ENCODE results near the gene MAPT. TPM values are rescaled to one million over a fixed set of nuclear protein-coding genes. Genes with fewer than 3 reads are reported as not detected.

MAPT gene
- total RNA-seq, 1 donor from 2014 or later: 5.1 TPM

DNA sequence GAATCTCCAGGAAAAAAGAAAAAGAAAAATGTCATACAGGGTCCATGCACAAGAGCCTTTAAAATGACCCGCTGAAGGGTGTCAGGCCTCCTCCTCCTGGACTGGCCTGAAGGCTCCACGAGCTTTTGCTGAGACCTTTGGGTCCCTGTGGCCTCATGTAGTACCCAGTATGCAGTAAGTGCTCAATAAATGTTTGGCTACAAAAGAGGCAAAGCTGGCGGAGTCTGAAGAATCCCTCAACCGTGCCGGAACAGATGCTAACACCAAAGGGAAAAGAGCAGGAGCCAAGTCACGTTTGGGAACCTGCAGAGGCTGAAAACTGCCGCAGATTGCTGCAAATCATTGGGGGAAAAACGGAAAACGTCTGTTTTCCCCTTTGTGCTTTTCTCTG, 105.5 kb downstream of the MAPT start:
- no peaks in the 10 kb centered on the region for H3K9me3 ChIP-seq
- H3K36me3 ChIP-seq: no peaks in the 10 kb centered on the region
- intact Hi-C loops (cut with DNase I): loop anchor here (5.0 kb wide), 1 partner anchor 212 kb away; no protein-coding TSS in a partner anchor
- H3K27ac ChIP-seq: no peak overlapping the region
- TF ChIP-seq, protein P1, sequence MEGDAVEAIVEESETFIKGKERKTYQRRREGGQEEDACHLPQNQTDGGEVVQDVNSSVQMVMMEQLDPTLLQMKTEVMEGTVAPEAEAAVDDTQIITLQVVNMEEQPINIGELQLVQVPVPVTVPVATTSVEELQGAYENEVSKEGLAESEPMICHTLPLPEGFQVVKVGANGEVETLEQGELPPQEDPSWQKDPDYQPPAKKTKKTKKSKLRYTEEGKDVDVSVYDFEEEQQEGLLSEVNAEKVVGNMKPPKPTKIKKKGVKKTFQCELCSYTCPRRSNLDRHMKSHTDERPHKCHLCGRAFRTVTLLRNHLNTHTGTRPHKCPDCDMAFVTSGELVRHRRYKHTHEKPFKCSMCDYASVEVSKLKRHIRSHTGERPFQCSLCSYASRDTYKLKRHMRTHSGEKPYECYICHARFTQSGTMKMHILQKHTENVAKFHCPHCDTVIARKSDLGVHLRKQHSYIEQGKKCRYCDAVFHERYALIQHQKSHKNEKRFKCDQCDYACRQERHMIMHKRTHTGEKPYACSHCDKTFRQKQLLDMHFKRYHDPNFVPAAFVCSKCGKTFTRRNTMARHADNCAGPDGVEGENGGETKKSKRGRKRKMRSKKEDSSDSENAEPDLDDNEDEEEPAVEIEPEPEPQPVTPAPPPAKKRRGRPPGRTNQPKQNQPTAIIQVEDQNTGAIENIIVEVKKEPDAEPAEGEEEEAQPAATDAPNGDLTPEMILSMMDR (IDR thresholded peaks at IDR 0.05): no peak
- DNase-seq: no peak
- no peaks in the 10 kb centered on the region for H3K4me1 ChIP-seq
- ATAC-seq: no peak
- no peaks in the 10 kb centered on the region for H3K27me3 ChIP-seq
- H3K4me3 ChIP-seq: no peak overlapping the region

DNA sequence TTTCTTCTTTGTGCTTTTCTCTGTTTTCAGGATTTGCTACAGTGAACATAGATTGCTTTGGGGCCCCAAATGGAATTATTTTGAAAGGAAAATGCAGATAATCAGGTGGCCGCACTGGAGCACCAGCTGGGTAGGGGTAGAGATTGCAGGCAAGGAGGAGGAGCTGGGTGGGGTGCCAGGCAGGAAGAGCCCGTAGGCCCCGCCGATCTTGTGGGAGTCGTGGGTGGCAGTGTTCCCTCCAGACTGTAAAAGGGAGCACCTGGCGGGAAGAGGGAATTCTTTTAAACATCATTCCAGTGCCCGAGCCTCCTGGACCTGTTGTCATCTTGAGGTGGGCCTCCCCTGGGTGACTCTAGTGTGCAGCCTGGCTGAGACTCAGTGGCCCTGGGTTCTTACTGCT, 105.9 kb downstream of the MAPT start:
- intact Hi-C loops (cut with DNase I): loop anchor here (5.0 kb wide), 1 partner anchor 212 kb away; no protein-coding TSS in a partner anchor
- no peaks in the 10 kb centered on the region for H3K27me3 ChIP-seq
- H3K4me3 ChIP-seq: no peak overlapping the region
- DNase-seq: no peak
- TF ChIP-seq, protein P1 (IDR thresholded peaks at IDR 0.05): no peak
- no peaks in the 10 kb centered on the region for H3K9me3 ChIP-seq
- no peaks in the 10 kb centered on the region for H3K36me3 ChIP-seq
- H3K4me1 ChIP-seq: no peaks in the 10 kb centered on the region
- H3K27ac ChIP-seq: no peak overlapping the region
- ATAC-seq: no peak

GRCh38 chr17:46000757-46001156, 106.4 kb downstream of the MAPT start:
- no peak for ATAC-seq
- TF ChIP-seq, protein P1 (IDR thresholded peaks at IDR 0.05): no peak
- Histone ChIP-seq H3K4me3 (no peak overlapping the region), H3K27ac (no peak overlapping the region), H3K27me3 (no peaks in the 10 kb centered on the region), H3K4me1 (no peaks in the 10 kb centered on the region), H3K9me3 (no peaks in the 10 kb centered on the region), H3K36me3 (no peaks in the 10 kb centered on the region)
- no peak for DNase-seq
- intact Hi-C loops (cut with DNase I): loop anchor here (5.0 kb wide), 1 partner anchor 212 kb away; no protein-coding TSS in a partner anchor

- H3K4me1 ChIP-seq: no peaks in the 10 kb centered on the region
- H3K9me3 ChIP-seq: no peaks in the 10 kb centered on the region
- no peak for DNase-seq
- no peaks in the 10 kb centered on the region for H3K27me3 ChIP-seq
- no peak overlapping the region for H3K27ac ChIP-seq
- H3K4me3 ChIP-seq: no peak overlapping the region
- intact Hi-C loops (cut with DNase I): loop anchor here (5.0 kb wide), 1 partner anchor 211 kb away; no protein-coding TSS in a partner anchor
- TF ChIP-seq, protein P1 (IDR thresholded peaks at IDR 0.05): no peak
- H3K36me3 ChIP-seq: no peaks in the 10 kb centered on the region
- no peak for ATAC-seq
Observed at GRCh38 chr17:46001390-46002310, 107.3 kb downstream of the MAPT start.

DNA sequence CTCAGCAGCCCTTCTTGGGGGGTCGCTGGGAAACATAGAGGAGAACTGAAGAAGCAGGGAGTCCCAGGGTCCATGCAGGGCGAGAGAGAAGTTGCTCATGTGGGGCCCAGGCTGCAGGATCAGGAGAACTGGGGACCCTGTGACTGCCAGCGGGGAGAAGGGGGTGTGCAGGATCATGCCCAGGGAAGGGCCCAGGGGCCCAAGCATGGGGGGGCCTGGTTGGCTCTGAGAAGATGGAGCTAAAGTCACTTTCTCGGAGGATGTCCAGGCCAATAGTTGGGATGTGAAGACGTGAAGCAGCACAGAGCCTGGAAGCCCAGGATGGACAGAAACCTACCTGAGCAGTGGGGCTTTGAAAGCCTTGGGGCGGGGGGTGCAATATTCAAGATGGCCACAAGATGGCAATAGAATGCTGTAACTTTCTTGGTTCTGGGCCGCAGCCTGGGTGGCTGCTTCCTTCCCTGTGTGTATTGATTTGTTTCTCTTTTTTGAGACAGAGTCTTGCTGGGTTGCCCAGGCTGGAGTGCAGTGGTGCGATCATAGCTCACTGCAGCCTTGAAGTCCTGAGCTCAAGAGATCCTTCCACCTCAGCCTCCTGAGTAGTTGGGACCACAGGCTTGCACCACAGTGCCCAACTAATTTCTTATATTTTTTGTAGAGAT, 108.1 kb downstream of the MAPT start:
- peak; percentile 93 for ATAC-seq
- Histone ChIP-seq H3K27ac (no peak overlapping the region), H3K36me3 (no peaks in the 10 kb centered on the region), H3K27me3 (no peaks in the 10 kb centered on the region), H3K4me3 (no peak overlapping the region), H3K4me1 (no peaks in the 10 kb centered on the region), H3K9me3 (no peaks in the 10 kb centered on the region)
- peak; percentile 76 for DNase-seq
- intact Hi-C loops (cut with DNase I): loop anchor here (5.0 kb wide), 1 partner anchor 210 kb away; no protein-coding TSS in a partner anchor
- TF ChIP-seq, protein P1 (IDR thresholded peaks at IDR 0.05): peak; percentile 99
